Measurements from ENCODE around the gene TYW3.

The TYW3 gene

DNA sequence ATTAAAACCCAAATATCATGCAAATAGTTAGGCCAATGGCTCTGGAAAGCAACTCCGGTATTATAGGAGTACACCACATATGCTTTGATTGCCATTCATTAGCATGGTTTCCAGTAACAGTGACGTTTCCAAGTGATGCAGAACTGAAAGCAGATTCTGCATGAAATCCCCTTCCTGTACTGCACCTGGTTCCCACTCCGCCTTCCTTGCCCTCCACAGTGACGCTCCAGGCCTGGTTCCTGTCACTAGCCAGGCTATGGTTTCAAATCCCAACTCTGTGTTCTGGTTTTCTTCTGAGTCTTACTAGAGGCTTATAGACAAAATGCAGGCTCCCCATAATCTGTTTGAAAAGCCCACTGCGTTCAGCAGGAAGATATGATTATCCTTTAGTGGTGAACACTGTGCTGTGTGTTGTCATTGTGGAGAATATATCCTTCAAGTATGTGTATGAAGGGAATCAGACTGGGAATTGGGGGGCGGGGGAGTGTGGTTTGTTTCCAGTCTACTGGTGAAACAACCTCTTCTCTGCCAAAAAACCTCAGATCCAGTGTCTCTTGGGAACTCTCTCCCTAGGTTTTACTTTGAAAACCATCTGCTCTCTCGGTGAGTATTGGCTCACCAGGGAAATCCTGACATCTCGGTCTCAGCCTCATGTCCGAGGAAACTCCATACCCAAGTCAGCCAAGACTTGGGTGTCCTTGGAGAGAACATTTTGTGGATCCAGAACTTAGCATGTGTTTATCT lies 78.7 kb downstream of the TYW3 start:
- DNase-seq, result no peak

DNA sequence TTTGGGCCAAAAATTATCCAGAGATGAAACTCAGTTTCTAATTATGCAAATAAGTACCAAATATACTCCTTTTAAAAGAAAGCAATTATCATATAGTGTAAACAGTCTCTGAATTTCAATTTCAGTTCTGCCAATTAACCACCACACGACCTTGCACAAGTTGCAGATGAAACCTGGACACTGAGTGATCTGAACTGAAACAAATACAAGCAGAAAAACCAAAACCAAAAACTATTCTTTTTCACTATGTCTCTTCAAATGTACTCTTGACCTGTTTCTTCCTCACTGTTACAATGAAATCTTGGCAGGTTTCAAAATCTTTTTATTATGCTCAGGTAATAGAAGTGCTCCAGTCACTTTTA lies 79.2 kb downstream of the TYW3 start:
- DNase-seq, result no peak

Data from hippocampal formation (tissue), 2 donors.